Endodermal cell (in vitro differentiated cells): ENCODE data around the gene LSAMP. TPM values are rescaled to one million over a fixed set of nuclear protein-coding genes. Genes with fewer than 3 reads are reported as not detected.

Source experiments
- DNase-seq: peaks from one replicate; pipeline ENCODE4 v3.0.0-alpha.2; 2017
- H3K27ac ChIP-seq: 2 replicates; pipeline ENCODE4 v1.5.1; 2013; ENCODE audit warnings: mild to moderate bottlenecking, low read depth, low read length, moderate library complexity
- H3K27me3 ChIP-seq: 2 replicates; pipeline ENCODE4 v1.6.1; 2013; ENCODE audit warnings: mild to moderate bottlenecking, low read length, moderate library complexity; ENCODE audit not compliant: insufficient read depth, control insufficient read depth, poor library complexity, severe bottlenecking
- H3K36me3 ChIP-seq: 2 replicates; pipeline ENCODE4 v1.7.0; 2013; ENCODE audit warnings: mild to moderate bottlenecking, low read length, moderate library complexity; ENCODE audit not compliant: control insufficient read depth, insufficient read depth
- H3K4me1 ChIP-seq: one replicate; pipeline ENCODE4 v1.7.0; 2013; ENCODE audit warnings: low read length; ENCODE audit not compliant: control insufficient read depth, insufficient read depth
- H3K4me3 ChIP-seq: 2 replicates; pipeline ENCODE4 v1.5.1; 2013; ENCODE audit warnings: mild to moderate bottlenecking, low read length, moderate library complexity
- H3K9ac ChIP-seq: 2 replicates; pipeline ENCODE4 v1.6.1; 2013; ENCODE audit warnings: mild to moderate bottlenecking, low read length, moderate library complexity; ENCODE audit not compliant: poor library complexity, severe bottlenecking; ENCODE audit errors: extremely low read depth
- H3K9me3 ChIP-seq: 2 replicates; pipeline ENCODE4 v1.6.1; 2013; ENCODE audit warnings: mild to moderate bottlenecking, low read length, moderate library complexity; ENCODE audit not compliant: control insufficient read depth
- H3K27ac Mint-ChIP-seq: 2 replicates; pipeline ENCODE4 v1.8.0; 2020; ENCODE audit warnings: mixed read lengths
- H3K27me3 Mint-ChIP-seq: 2 replicates; pipeline ENCODE4 v1.8.0; 2021; ENCODE audit warnings: mild to moderate bottlenecking, mixed read lengths; ENCODE audit not compliant: insufficient read depth
- H3K36me3 Mint-ChIP-seq: 2 replicates; pipeline ENCODE4 v1.8.0; 2020; ENCODE audit warnings: low read depth, mixed read lengths
- H3K4me1 Mint-ChIP-seq: 2 replicates; pipeline ENCODE4 v1.8.0; 2020; ENCODE audit warnings: mixed read lengths
- H3K4me3 Mint-ChIP-seq: 2 replicates; pipeline ENCODE4 v1.8.0; 2020; ENCODE audit warnings: mild to moderate bottlenecking, moderate library complexity, mixed read lengths
- H3K9me3 Mint-ChIP-seq: 2 replicates; pipeline ENCODE4 v1.8.0; 2020; ENCODE audit warnings: mild to moderate bottlenecking, mixed read lengths
- WGBS, 2 experiments: methylation state at CpG; one replicate each; pipeline versions ENCODE4 v1.1.5 to v1.1.7; 2013; ENCODE audit warnings: missing lambda C conversion rate in 2 of 2, mixed read lengths in 1 of 2; ENCODE audit not compliant: insufficient coverage in 1 of 2, insufficient read length in 1 of 2; 5-methylcytosine and 5-hydroxymethylcytosine counted together
- total RNA-seq, 2 donors: library from RNA; stranded (reverse); fragmentation: NEBNext Ultra II Directional in 1 of 2; extraction: Animal tissue kit (Norgen Biotek cat#: 25700) in 1 of 2; gene quantifications; 2 replicates in 1 of 2; 3 replicates in 1 of 2; pipeline ENCODE4 v1.2.1, GENCODE V29; 2021
- TF ChIP-seq, protein P1 (sequence below): fragments of 200-600 bp; sonication (generic); conservative IDR thresholded peaks from 2 replicates; pipeline ENCODE4 v1.5.0; 2021; ENCODE audit warnings: antibody characterized with exemption, mild to moderate bottlenecking

The LSAMP gene
- total RNA-seq, 2 donors from 2014 or later, result 4.4 to 10.2 TPM

DNA sequence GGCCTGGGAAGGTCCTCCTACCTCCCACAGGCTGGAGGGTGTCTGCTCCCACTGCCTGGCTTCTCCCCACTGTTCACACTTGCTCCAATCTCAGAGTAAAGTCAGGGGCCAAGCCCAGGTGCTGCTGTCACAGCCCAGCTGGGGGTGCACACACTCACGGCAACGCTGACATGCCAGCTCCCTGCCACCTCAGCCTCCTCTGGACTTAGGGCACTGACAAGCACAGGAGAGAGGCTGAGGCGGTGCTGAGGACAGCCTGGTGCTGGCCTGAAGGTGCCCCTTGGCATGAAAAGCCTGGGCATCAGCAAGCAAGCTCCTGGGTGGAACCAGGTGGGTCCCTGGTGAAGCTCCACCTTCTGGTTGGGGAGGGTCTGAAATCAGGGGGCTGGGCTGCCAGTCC lies 53.0 kb downstream of the LSAMP start:
- no peak overlapping the region for H3K27ac Mint-ChIP-seq
- Histone ChIP-seq H3K9ac (no peak overlapping the region), H3K4me1 (no peaks in the 10 kb centered on the region), H3K27ac (no peak overlapping the region), H3K9me3 (no peaks in the 10 kb centered on the region), H3K27me3 (no peaks in the 10 kb centered on the region), H3K4me3 (no peak overlapping the region), H3K36me3 (no peaks in the 10 kb centered on the region)
- peaks cover 8% of the 10 kb centered on the region for H3K4me1 Mint-ChIP-seq
- DNase-seq, result no peak
- H3K27me3 Mint-ChIP-seq, result no peaks in the 10 kb centered on the region
- 91 to 100% methylated on average over 2 to 3 of the region's 3 CpGs for WGBS, 2 experiments
- no peaks in the 10 kb centered on the region for H3K36me3 Mint-ChIP-seq
- H3K4me3 Mint-ChIP-seq, result no peak overlapping the region
- no peaks in the 10 kb centered on the region for H3K9me3 Mint-ChIP-seq
- TF ChIP-seq, protein P1, sequence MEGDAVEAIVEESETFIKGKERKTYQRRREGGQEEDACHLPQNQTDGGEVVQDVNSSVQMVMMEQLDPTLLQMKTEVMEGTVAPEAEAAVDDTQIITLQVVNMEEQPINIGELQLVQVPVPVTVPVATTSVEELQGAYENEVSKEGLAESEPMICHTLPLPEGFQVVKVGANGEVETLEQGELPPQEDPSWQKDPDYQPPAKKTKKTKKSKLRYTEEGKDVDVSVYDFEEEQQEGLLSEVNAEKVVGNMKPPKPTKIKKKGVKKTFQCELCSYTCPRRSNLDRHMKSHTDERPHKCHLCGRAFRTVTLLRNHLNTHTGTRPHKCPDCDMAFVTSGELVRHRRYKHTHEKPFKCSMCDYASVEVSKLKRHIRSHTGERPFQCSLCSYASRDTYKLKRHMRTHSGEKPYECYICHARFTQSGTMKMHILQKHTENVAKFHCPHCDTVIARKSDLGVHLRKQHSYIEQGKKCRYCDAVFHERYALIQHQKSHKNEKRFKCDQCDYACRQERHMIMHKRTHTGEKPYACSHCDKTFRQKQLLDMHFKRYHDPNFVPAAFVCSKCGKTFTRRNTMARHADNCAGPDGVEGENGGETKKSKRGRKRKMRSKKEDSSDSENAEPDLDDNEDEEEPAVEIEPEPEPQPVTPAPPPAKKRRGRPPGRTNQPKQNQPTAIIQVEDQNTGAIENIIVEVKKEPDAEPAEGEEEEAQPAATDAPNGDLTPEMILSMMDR, result no peak

DNA sequence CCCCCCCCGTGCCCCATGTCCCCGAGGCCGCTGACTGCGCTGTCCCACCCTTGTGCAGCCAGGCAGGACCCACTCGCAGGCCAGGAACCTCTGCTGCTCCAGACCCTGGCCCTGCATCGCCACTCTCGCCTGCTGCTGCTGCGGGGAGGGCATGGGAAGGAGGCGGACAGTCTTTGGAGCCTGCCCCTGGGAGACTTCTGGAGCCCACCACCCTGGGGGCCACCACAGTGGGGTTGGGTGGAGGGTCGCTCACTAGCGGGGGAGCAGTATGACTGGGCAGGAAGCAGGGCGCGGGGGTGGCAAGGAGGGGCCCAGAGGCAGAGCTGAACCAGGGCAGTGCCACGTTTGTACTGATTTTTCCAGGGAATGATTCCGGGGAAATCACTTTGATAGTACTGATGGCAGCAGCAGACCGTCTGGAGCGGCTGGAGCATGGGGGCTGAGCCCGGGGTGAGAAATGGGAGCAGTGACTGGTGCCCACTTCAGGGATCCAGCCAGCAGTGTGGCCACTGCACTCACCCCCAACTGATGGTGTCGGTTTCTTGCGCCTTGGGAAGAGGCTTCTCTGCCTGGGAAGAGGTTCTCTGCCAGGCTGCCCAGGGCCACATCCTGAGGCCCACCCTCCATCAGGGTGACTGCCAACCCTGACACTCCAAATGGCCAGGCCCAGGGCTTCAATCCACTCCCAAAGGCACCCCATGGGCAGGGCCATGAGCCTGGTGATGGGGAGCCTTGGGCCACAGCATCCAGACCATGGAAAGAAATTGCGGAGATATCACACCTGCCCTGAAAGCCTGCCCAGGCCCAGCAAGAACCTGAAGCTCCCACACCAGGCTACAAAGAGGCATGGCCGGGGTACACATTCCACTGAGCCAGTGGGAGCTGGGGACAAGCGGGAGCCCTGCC lies 53.7 kb downstream of the LSAMP start:
- no peak for DNase-seq
- no peak overlapping the region for H3K4me3 ChIP-seq

DNA sequence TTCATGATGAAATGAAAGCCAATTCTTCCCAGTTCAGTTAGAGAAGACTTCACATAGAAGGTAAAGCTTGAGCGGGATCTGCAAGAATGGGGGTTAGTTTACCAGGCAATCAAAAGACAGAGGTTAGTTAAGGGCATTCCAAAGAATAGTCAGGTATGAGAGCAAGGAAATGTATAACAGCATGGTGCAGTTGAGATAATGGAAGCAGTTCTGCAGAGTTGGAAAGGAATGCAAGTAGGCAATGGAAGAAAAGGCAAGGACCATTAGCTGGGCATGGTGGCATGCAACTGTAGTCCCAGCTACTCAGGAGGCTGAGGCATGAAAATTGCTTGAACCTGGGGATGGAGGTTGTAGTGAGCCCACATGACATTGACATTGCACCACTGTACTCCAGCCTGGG lies 55.0 kb downstream of the LSAMP start:
- H3K27me3 Mint-ChIP-seq, result no peaks in the 10 kb centered on the region
- Histone ChIP-seq H3K27me3 (no peaks in the 10 kb centered on the region), H3K4me1 (no peaks in the 10 kb centered on the region), H3K27ac (no peak overlapping the region), H3K9me3 (no peaks in the 10 kb centered on the region), H3K9ac (no peak overlapping the region), H3K4me3 (no peak overlapping the region), H3K36me3 (no peaks in the 10 kb centered on the region)
- peaks cover 8% of the 10 kb centered on the region for H3K4me1 Mint-ChIP-seq
- TF ChIP-seq, protein P1, result no peak
- no peak overlapping the region for H3K4me3 Mint-ChIP-seq
- 84 to 98% methylated on average over 1 of the region's 1 CpG for WGBS, 2 experiments
- H3K9me3 Mint-ChIP-seq, result no peaks in the 10 kb centered on the region
- DNase-seq, result no peak
- no peaks in the 10 kb centered on the region for H3K36me3 Mint-ChIP-seq
- H3K27ac Mint-ChIP-seq, result no peak overlapping the region

More for the DNA sequence above, 53.7 kb downstream of the LSAMP start:
- Histone ChIP-seq H3K27me3 (no peaks in the 10 kb centered on the region), H3K36me3 (no peaks in the 10 kb centered on the region), H3K27ac (no peak overlapping the region), H3K9ac (no peak overlapping the region), H3K4me1 (no peaks in the 10 kb centered on the region), H3K9me3 (no peaks in the 10 kb centered on the region)
- 92 to 97% methylated on average over 9 to 23 of the region's 23 CpGs for WGBS, 2 experiments
- no peak overlapping the region for H3K4me3 Mint-ChIP-seq
- peaks cover 8% of the 10 kb centered on the region for H3K4me1 Mint-ChIP-seq
- H3K27me3 Mint-ChIP-seq, result no peaks in the 10 kb centered on the region
- H3K27ac Mint-ChIP-seq, result no peak overlapping the region
- TF ChIP-seq, protein P1, result no peak
- no peaks in the 10 kb centered on the region for H3K36me3 Mint-ChIP-seq
- H3K9me3 Mint-ChIP-seq, result no peaks in the 10 kb centered on the region
